Right cardiac atrium (tissue), 5 donors: Measurements from ENCODE around the gene LRRC18. TPM values are rescaled to one million over a fixed set of nuclear protein-coding genes. Genes with fewer than 3 reads are reported as not detected.

Experiments used
- ATAC-seq, 2 donors: fragments of 200-7000 bp; cut with Tn5 transposase; one replicate each; pipeline versions ENCODE4 v1.8.0 to v1.9.1; 2020; ENCODE audit warnings: moderate library complexity in 2 of 2, mild to moderate bottlenecking in 1 of 2
- DNase-seq, 3 donors: peaks; one replicate each; pipeline ENCODE4 v3.0.0-alpha.2; 2020
- H3K27ac ChIP-seq: one replicate; pipeline ENCODE4 v1.5.1; 2013; ENCODE audit warnings: mild to moderate bottlenecking, low read length, control low read depth, moderate library complexity
- H3K27me3 ChIP-seq: one replicate; pipeline ENCODE4 v1.6.1; 2013; ENCODE audit not compliant: control insufficient read depth, insufficient read depth
- H3K4me1 ChIP-seq: one replicate; pipeline ENCODE4 v1.6.1; 2013; ENCODE audit warnings: low read length; ENCODE audit not compliant: control insufficient read depth, insufficient read depth
- H3K4me3 ChIP-seq: one replicate; pipeline ENCODE4 v1.5.1; 2013; ENCODE audit warnings: low read length, control low read depth
- H3K9me3 ChIP-seq: one replicate; pipeline ENCODE4 v1.6.1; 2013; ENCODE audit warnings: low read length; ENCODE audit not compliant: control insufficient read depth
- WGBS: extraction: QIAGEN DNeasy Blood & Tissue Kit; methylation state at CpG from one replicate; pipeline ENCODE4 v1.1.7; 2013; 5-methylcytosine and 5-hydroxymethylcytosine counted together
- intact Hi-C, 4 donors: fragments of 100-400 bp; cut with DNase I; formaldehyde crosslinking; loops; one replicate each; pipeline versions ENCODE4 v1.11.0 to v1.14.0; 2022 to 2023
- polyA plus RNA-seq: library from polyadenylated mRNA; stranded (reverse); fragments of 200-250 nt; gene quantifications from one replicate; pipeline ENCODE4 v1.2.3, GENCODE V29; 2013
- total RNA-seq, 4 donors: library from RNA; stranded (reverse); fragmentation: NEBNext Ultra II Directional; extraction: Animal tissue kit (Norgen Biotek cat#: 25700); gene quantifications; one replicate each; pipeline ENCODE4 v1.2.1, GENCODE V29; 2021
- donor health status: healthy with polysubstance abuse.
- donor health status: DM: no; HTN: yes; CAD: no.
- donor health status: DM: no; HTN: no; CAD: no.
- donor health status: DM: no; HTN: yes; CAD: no; lungs with severe emphysema.
- donor health status: DM: yes; HTN: yes; CAD: no.

LRRC18 gene
- total and polyA plus RNA-seq, 5 donors, result not detected

DNA sequence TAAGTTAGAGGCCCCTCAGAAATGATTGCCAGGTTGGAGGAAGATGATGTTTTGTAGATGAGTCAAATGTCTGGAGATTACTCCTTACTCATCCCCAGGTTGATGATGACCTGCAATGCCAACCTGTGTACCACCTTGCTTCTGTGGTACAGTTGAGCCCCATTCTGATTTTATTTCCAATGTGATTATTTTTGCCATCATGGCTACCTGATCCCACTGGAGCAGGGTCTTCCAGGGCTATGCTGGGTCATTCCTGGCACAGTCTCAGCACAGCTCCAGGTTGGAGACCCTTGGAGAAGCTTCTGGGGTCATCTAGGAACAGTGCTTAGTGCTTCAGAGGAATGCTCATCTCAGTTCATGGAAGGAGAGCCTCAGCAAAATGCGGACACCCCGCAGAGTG lies 34.3 kb downstream of the LRRC18 start:
- intact Hi-C loops, result no loop called here
- Histone ChIP-seq H3K27me3 (no peaks in the 10 kb centered on the region), H3K27ac (no peak overlapping the region), H3K9me3 (no peaks in the 10 kb centered on the region), H3K4me1 (no peaks in the 10 kb centered on the region), H3K4me3 (no peak overlapping the region)
- 97% methylated on average over 2 of the region's 2 CpGs for WGBS
- ATAC-seq (no peak), DNase-seq (no peak)

DNA sequence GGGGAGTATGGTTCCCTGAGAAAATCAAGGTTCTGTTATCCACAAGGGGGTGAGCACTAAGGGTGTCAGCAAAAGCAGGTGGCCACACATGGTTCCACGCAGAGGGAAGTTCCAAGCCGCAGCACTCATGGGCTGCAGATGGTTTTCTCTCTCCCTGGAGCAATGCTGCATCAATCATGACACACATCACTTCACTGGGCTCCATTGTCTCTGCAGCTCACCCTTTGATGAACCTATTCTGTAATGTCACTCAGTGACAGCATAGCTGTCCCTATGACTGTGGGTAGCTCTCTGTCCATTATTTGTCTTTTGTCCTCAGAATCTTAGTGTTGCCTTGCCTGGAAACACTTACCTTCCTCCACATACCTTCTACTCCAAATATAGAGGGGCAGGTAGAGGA lies 34.8 kb downstream of the LRRC18 start:
- WGBS, result 83% methylated on average over 2 of the region's 2 CpGs
- no peak for ATAC-seq
- intact Hi-C loops, result no loop called here

GRCh38 chr10:48903151-48903550 lies 36.5 kb downstream of the LRRC18 start:
- Histone ChIP-seq H3K9me3 (no peaks in the 10 kb centered on the region), H3K27ac (no peak overlapping the region), H3K4me3 (no peak overlapping the region), H3K27me3 (no peaks in the 10 kb centered on the region), H3K4me1 (no peaks in the 10 kb centered on the region)
- 63% methylated on average over 2 of the region's 2 CpGs for WGBS
- no peak for DNase-seq
- no peak for ATAC-seq
- intact Hi-C loops, result no loop called here

More for the DNA sequence above, 34.8 kb downstream of the LRRC18 start:
- no peak for DNase-seq
- Histone ChIP-seq H3K4me3 (no peak overlapping the region), H3K27me3 (no peaks in the 10 kb centered on the region), H3K9me3 (no peaks in the 10 kb centered on the region), H3K4me1 (no peaks in the 10 kb centered on the region), H3K27ac (no peak overlapping the region)

- Histone ChIP-seq H3K4me3 (no peak overlapping the region), H3K27me3 (no peaks in the 10 kb centered on the region), H3K9me3 (no peaks in the 10 kb centered on the region), H3K27ac (no peak overlapping the region), H3K4me1 (no peaks in the 10 kb centered on the region)
- DNase-seq, result no peak
- ATAC-seq, result no peak
- 87% methylated on average over 7 of the region's 7 CpGs for WGBS
- intact Hi-C loops, result no loop called here
Observed at GRCh38 chr10:48902096-48902495, 37.5 kb downstream of the LRRC18 start.

GRCh38 chr10:48901319-48901718 lies 38.3 kb downstream of the LRRC18 start:
- 68% methylated on average over 5 of the region's 5 CpGs for WGBS
- Histone ChIP-seq H3K4me1 (no peaks in the 10 kb centered on the region), H3K4me3 (no peak overlapping the region), H3K9me3 (no peaks in the 10 kb centered on the region), H3K27me3 (no peaks in the 10 kb centered on the region), H3K27ac (no peak overlapping the region)
- DNase-seq, result no peak
- intact Hi-C loops, result no loop called here
- ATAC-seq, result no peak

- peak; percentile 26 to 47 for ATAC-seq
- 57% methylated on average over 2 of the region's 2 CpGs for WGBS
- intact Hi-C loops, result no loop called here
Observed at GRCh38 chr10:48900371-48900801, 39.3 kb downstream of the LRRC18 start.

DNA sequence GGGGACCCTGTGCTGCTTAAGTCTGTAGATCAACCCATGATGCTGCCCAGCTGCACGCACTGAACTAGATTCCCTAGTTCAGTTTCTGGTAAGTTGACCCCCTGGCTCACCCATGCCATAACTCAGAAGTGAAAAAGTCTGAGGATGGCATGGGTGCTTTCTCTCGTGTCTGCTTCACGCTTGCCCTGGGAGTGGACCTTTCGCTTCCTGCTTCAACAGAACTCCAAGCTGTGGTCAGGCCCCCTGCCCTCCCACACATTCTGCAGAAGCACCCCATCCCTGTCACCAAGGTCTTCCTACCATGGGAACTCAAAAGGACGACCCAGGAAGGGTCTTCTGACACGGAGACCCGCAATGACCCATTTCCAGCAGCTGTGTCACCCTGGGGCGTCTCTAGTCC lies 39.9 kb downstream of the LRRC18 start:
- no peaks in the 10 kb centered on the region for H3K4me1 ChIP-seq
- H3K9me3 ChIP-seq, result no peaks in the 10 kb centered on the region
- H3K27ac ChIP-seq, result no peak overlapping the region
- DNase-seq (no peak), ATAC-seq (no peak)
- 81% methylated on average over 8 of the region's 8 CpGs for WGBS
- intact Hi-C loops, result no loop called here
- H3K27me3 ChIP-seq, result no peaks in the 10 kb centered on the region
- H3K4me3 ChIP-seq, result no peak overlapping the region

More at GRCh38 chr10:48900371-48900801, 39.3 kb downstream of the LRRC18 start:
- Histone ChIP-seq H3K27me3 (no peaks in the 10 kb centered on the region), H3K9me3 (no peaks in the 10 kb centered on the region), H3K27ac (no peak overlapping the region), H3K4me1 (no peaks in the 10 kb centered on the region), H3K4me3 (no peak overlapping the region)
- peak in 1 of 3 donors; percentile 68 for DNase-seq

DNA sequence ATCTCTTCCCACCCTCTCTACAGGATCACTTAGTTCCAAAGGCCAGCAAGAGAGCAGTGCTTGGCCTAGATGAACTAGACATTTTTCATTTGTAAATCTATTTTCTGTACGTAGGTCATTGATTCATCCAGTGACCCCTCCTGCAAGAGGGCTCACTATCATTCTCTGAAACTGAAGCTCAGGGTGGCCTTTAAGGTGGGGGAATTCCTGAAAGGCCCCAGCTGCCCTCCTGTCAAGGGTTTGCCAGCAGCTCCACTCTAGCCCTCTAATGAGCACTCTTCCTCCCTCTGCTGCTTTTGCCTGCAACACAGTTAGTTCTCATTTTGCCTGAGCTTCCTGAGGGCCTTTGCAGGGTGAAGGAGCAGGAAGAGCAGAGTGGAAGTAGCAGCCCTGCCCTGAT lies 41.2 kb downstream of the LRRC18 start:
- Histone ChIP-seq H3K9me3 (no peaks in the 10 kb centered on the region), H3K27me3 (no peaks in the 10 kb centered on the region), H3K4me1 (no peaks in the 10 kb centered on the region), H3K4me3 (no peak overlapping the region), H3K27ac (no peak overlapping the region)
- intact Hi-C loops, result no loop called here
- DNase-seq (no peak), ATAC-seq (no peak)
- 92% methylated on average over 1 of the region's 1 CpG for WGBS

GRCh38 chr10:48897441-48897790 lies 42.2 kb downstream of the LRRC18 start:
- whole genome bisulfite sequencing, result 94% methylated on average over 10 of the region's 10 CpGs
- ATAC-seq, result no peak
- intact Hi-C loops, result no loop called here

DNA sequence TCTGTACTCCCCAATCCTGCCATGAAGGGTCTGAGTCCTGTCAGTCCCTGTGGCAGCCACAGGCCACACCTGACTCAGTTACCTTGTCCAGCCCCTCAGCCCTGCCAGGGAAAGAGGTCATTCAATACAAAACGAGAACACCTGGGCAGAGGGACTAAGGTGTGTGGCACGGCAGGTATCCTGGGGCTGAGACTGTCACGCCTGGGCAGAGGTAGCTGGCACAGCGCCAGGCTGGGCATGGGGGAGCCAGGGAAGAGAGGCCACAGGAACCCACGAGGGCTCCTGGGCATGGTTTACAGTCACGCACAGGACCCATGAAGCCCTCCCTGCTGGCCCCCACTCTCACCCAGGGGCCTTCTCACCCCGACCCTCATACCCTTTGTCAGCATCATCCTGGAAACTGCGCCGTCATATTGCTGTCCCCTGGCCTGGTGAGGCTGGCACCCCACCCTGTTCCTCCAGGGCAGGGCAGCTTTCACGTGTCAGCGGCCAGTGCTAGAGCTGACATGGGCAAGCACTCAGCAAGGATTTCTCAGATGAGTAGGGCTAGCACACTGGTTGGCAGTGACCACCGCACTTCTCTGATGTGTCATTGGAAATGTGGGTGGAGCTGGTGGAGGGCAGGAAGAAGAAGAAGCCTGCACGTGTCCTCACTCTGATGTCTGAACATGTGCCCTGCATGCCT lies 42.7 kb downstream of the LRRC18 start:
- no peaks in the 10 kb centered on the region for H3K9me3 ChIP-seq
- DNase-seq (peak in 1 of 3 donors; percentile 60), ATAC-seq (no peak)
- H3K27ac ChIP-seq, result no peak overlapping the region
- H3K4me1 ChIP-seq, result no peaks in the 10 kb centered on the region
- H3K4me3 ChIP-seq, result no peak overlapping the region
- intact Hi-C loops, result no loop called here
- H3K27me3 ChIP-seq, result no peaks in the 10 kb centered on the region
- 86% methylated on average over 13 of the region's 13 CpGs for WGBS

More at GRCh38 chr10:48897441-48897790, 42.2 kb downstream of the LRRC18 start:
- Histone ChIP-seq H3K4me3 (no peak overlapping the region), H3K27me3 (no peaks in the 10 kb centered on the region), H3K4me1 (no peaks in the 10 kb centered on the region), H3K9me3 (no peaks in the 10 kb centered on the region), H3K27ac (no peak overlapping the region)
- DNase-seq, result no peak

- intact Hi-C loops, result no loop called here
- no peak for ATAC-seq
- no peak for DNase-seq
- Histone ChIP-seq H3K4me3 (no peak overlapping the region), H3K9me3 (no peaks in the 10 kb centered on the region), H3K27me3 (no peaks in the 10 kb centered on the region), H3K4me1 (no peaks in the 10 kb centered on the region), H3K27ac (no peak overlapping the region)
- 55% methylated on average over 3 of the region's 3 CpGs for WGBS
Observed at GRCh38 chr10:48895803-48896195, 43.8 kb downstream of the LRRC18 start.
